Spleen (tissue), 11 donors: ENCODE measurements around the gene FAM227A. TPM values are rescaled to one million over a fixed set of nuclear protein-coding genes. Genes with fewer than 3 reads are reported as not detected.
"Not testable (repeated sequence)": the region's sequence is repeated elsewhere in the genome, so short reads cannot be mapped to it uniquely, and the experiment has no call there.

Experiments used
- DNase-seq: peaks from one replicate; pipeline ENCODE4 v3.0.0-alpha.2; 2020
- H3K27ac ChIP-seq, 8 donors: fragments of 200-600 bp; sonication (generic) in 7 of 8; 1 replicate in 4 of 8; 2 replicates in 4 of 8; pipeline versions ENCODE4 v1.5.0 to v1.8.0; 2016 to 2021; ENCODE audit warnings: inconsistent platforms in 4 of 8, mild to moderate bottlenecking in 4 of 8, moderate library complexity in 1 of 8
- H3K27me3 ChIP-seq, 7 donors: fragments of 200-600 bp; sonication (generic) in 6 of 7; replicated peaks in 1 of 7; 1 replicate in 4 of 7; 2 replicates in 3 of 7; pipeline versions ENCODE4 v1.5.0 to v1.8.0; 2016 to 2021; ENCODE audit warnings: inconsistent platforms in 3 of 7, mild to moderate bottlenecking in 1 of 7
- H3K36me3 ChIP-seq, 6 donors: fragments of 200-600 bp; sonication (generic) in 5 of 6; 1 replicate in 4 of 6; 2 replicates in 2 of 6; pipeline versions ENCODE4 v1.5.0 to v1.8.0; 2016 to 2021; ENCODE audit warnings: inconsistent platforms in 2 of 6
- H3K4me1 ChIP-seq, 6 donors: fragments of 200-600 bp; sonication (generic) in 5 of 6; 1 replicate in 3 of 6; 2 replicates in 3 of 6; pipeline versions ENCODE4 v1.5.0 to v1.8.0; 2016 to 2021; ENCODE audit warnings: inconsistent platforms in 3 of 6
- H3K4me3 ChIP-seq, 8 donors: fragments of 200-600 bp; sonication (generic) in 7 of 8; 1 replicate in 4 of 8; 2 replicates in 4 of 8; pipeline versions ENCODE4 v1.5.0 to v1.8.0; 2016 to 2021; ENCODE audit warnings: inconsistent platforms in 4 of 8, mild to moderate bottlenecking in 4 of 8, moderate library complexity in 2 of 8
- H3K9me3 ChIP-seq, 8 donors: fragments of 200-600 bp; sonication (generic) in 7 of 8; 1 replicate in 4 of 8; 2 replicates in 4 of 8; pipeline versions ENCODE4 v1.5.0 to v1.8.0; 2016 to 2021; ENCODE audit warnings: inconsistent platforms in 4 of 8
- CTCF ChIP-seq, 11 experiments: fragments of 200-600 bp in 7 of 11; fragments of 450-650 bp in 4 of 11; sonication (generic) in 4 of 11; IDR thresholded peaks in 8 of 11; conservative IDR thresholded peaks in 3 of 11; 1 replicate in 7 of 11; 2 replicates in 4 of 11; pipeline versions ENCODE4 v1.4.0 to v1.8.0; 2016 to 2021; ENCODE audit warnings: antibody characterized with exemption in 11 of 11, inconsistent platforms in 4 of 11, mild to moderate bottlenecking in 1 of 11
- POLR2A ChIP-seq, 3 donors: fragments of 450-650 bp; IDR thresholded peaks; one replicate each; pipeline ENCODE4 v1.5.1; 2017; ENCODE audit warnings: antibody characterized with exemption in 3 of 3, mild to moderate bottlenecking in 1 of 3
- POLR2AphosphoS5 ChIP-seq, 3 donors: sonication (generic); formaldehyde crosslinking; IDR thresholded peaks; one replicate each; pipeline ENCODE4 v1.5.1; 2017; ENCODE audit warnings: antibody characterized with exemption in 3 of 3
- WGBS, 5 donors: extraction: QIAGEN DNeasy Blood & Tissue Kit in 3 of 5; methylation state at CpG; one replicate each; pipeline versions ENCODE4 v1.1.5 to v1.1.7; 2013 to 2018; 5-methylcytosine and 5-hydroxymethylcytosine counted together
- intact Hi-C: fragments of 100-400 bp; cut with DNase I; formaldehyde crosslinking; loops from one replicate; pipeline ENCODE4 v1.15.0; 2023; ENCODE audit warnings: low total_unique reads
- polyA plus RNA-seq, 3 donors: library from polyadenylated mRNA; stranded (reverse); fragments of 200-250 nt; gene quantifications; one replicate each; pipeline ENCODE4 v1.2.1, GENCODE V29; 2013
- total RNA-seq, 7 donors: library from RNA; depleted of rRNA in 3 of 7; stranded (reverse); fragments of >200 nt in 3 of 7; fragmentation: NEBNext Ultra II Directional in 4 of 7; extraction: Animal tissue kit (Norgen Biotek cat#: 25700) in 4 of 7; gene quantifications; one replicate each; pipeline versions ENCODE4 v1.1.0 to v1.2.1, GENCODE V29; 2016 to 2021
- donor health status: healthy with polysubstance abuse.
- donor health status: DM: no; HTN: no; CAD: no; lungs with moderate emphysema.
- donor health status: DM: no; HTN: no; CAD: no.
- donor health status: Bipolar disorder and iron deficiency.
- donor health status: healthy.
- donor health status: DM: no; HTN: no; CAD: no.
- donor health status: DM: yes; HTN: yes; CAD: no.

FAM227A gene
- total and polyA plus RNA-seq, 10 donors, result 0.02 to 3.0 (median 0.26) TPM; not detected in 1

- TF ChIP-seq POLR2A (IDR thresholded peaks at IDR 0.05), result no peak
- no peak for TF ChIP-seq POLR2AphosphoS5 (IDR thresholded peaks at IDR 0.05)
- no peak for TF ChIP-seq CTCF (IDR thresholded peaks at IDR 0.05 in 8 of 11, conservative IDR thresholded peaks at IDR 0.05 in 3 of 11)
- no peaks in the 10 kb centered on the region for H3K4me1 ChIP-seq
- no peaks in the 10 kb centered on the region for H3K9me3 ChIP-seq
- WGBS, 5 donors, result 86 to 90% (median 88%) methylated on average over 5 of the region's 5 CpGs
- intact Hi-C loops, result no loop called here
- no peak overlapping the region for H3K4me3 ChIP-seq
- no peaks in the 10 kb centered on the region for H3K27me3 ChIP-seq
- no peak for DNase-seq
- no peaks in the 10 kb centered on the region for H3K36me3 ChIP-seq
- H3K27ac ChIP-seq, result no peak overlapping the region
Observed at GRCh38 chr22:38649841-38650522, 6.2 kb downstream of the FAM227A start.

DNA sequence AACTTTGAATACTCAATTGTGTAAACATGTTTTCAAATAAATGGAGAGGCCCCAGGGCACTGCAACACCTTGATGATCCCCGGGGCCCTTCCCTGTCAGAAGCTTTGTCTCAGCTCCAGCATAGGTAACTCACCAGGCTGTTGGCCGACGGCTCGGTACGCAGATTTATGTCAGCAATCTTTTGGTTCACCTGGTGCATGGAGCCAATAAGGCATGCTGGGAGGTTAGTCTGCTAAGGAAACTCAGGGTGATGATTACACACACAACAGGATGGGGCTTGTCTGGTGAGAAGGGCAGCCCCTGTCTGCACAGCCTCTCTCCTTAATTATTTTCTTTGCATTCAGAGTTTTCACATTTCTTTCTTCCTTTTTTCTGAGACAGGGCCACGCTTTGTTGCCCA, 10.8 kb downstream of the FAM227A start:
- DNase-seq, result no peak
- Histone ChIP-seq H3K4me1 (no peaks in the 10 kb centered on the region), H3K27me3 (no peaks in the 10 kb centered on the region), H3K36me3 (no peaks in the 10 kb centered on the region), H3K4me3 (no peak overlapping the region), H3K9me3 (no peaks in the 10 kb centered on the region), H3K27ac (no peak overlapping the region)
- intact Hi-C loops, result no loop called here
- TF ChIP-seq CTCF (IDR thresholded peaks at IDR 0.05 in 8 of 11, conservative IDR thresholded peaks at IDR 0.05 in 3 of 11) (no peak), POLR2A (IDR thresholded peaks at IDR 0.05) (no peak), POLR2AphosphoS5 (IDR thresholded peaks at IDR 0.05) (no peak)
- 87 to 93% (median 88%) methylated on average over 6 of the region's 6 CpGs for WGBS, 5 donors

DNA sequence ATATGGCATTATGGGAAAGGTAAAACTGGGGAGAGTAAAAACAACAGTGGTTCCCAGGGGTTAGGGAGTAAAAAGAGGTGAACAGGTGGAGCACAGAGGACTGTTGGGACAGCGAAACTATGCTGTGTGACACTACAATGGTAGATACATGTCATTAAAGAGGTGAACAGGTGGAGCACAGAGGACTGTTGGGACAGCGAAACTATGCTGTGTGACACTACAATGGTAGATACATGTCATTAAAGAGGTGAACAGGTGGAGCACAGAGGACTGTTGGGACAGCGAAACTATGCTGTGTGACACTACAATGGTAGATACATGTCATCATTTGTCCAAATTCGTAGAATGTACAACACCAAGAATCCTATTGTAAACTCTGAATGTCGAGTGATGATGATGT, 11.9 kb downstream of the FAM227A start:
- H3K4me3 ChIP-seq, H3K9me3 ChIP-seq, DNase-seq, H3K36me3 ChIP-seq, H3K27me3 ChIP-seq, H3K27ac ChIP-seq, intact Hi-C loops, H3K4me1 ChIP-seq: not testable (repeated sequence)
- 90 to 93% (median 91%) methylated on average over 4 to 5 of the region's 5 CpGs for WGBS, 5 donors

DNA sequence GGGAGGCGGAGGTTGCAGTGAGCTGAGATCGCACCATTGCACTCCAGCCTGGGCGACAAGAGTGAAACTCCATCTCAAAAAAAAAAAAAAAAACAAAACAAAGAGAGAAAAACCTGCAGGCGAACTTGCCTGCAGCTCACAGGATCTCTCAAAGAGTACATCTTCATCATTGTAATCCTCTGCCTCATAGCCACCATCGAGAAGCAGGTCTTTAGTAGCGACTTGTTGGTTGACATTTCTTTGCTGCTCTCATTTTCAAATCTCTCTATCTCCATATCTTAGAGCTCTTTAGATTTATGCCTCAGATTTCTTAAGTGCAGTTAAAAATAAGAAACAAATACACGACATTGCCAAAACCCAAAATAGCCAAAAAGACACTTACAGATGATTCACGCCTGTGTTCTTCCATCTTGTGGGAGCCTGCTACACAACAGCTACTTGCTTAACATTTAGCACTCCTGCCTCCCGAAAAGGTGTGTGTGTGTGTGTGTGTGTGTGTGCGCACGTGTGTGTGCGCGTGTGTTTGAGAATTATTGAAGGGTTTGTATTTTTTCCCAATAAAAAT, 14.6 kb downstream of the FAM227A start:
- H3K27ac ChIP-seq, result no peak overlapping the region
- no peak for TF ChIP-seq POLR2AphosphoS5 (IDR thresholded peaks at IDR 0.05)
- TF ChIP-seq CTCF (IDR thresholded peaks at IDR 0.05 in 8 of 11, conservative IDR thresholded peaks at IDR 0.05 in 3 of 11), result no peak
- no peak for TF ChIP-seq POLR2A (IDR thresholded peaks at IDR 0.05)
- no peaks in the 10 kb centered on the region for H3K36me3 ChIP-seq
- no peak for DNase-seq
- WGBS, 5 donors, result 91 to 96% (median 94%) methylated on average over 13 of the region's 13 CpGs
- no peak overlapping the region for H3K4me3 ChIP-seq
- H3K9me3 ChIP-seq, result no peaks in the 10 kb centered on the region
- intact Hi-C loops, result no loop called here
- H3K27me3 ChIP-seq, result no peaks in the 10 kb centered on the region
- no peaks in the 10 kb centered on the region for H3K4me1 ChIP-seq
